Measurements from ENCODE around the gene FABP1. TPM values are rescaled to one million over a fixed set of nuclear protein-coding genes. Genes with fewer than 3 reads are reported as not detected.

FABP1 gene
- total and polyA plus RNA-seq, 2 of the 8 experiments (the other 6 are each of a cell fraction or from before 2014, with no cell fraction given) = 0.09 TPM; not detected in 1

GRCh38 chr2:88168386-88168785, 40.5 kb upstream of the FABP1 start:
- Histone ChIP-seq H2BK120ac (replicated peaks; ENCODE audit: low read depth, low read length) (no peak overlapping the region), H2BK15ac (ENCODE audit: low read length) (no peak overlapping the region), H2AK5ac (ENCODE audit: low read depth, low read length) (no peak overlapping the region), H3K79me1 (ENCODE audit: low read depth, low read length) (no peaks in the 10 kb centered on the region), H3K4ac (replicated peaks; ENCODE audit: insufficient read length, low read depth, low read length) (no peak overlapping the region), H3K79me2 (ENCODE audit: control insufficient read depth in 1 of 2, insufficient read depth in 2 of 2, low read length in 2 of 2) (no peaks in the 10 kb centered on the region), H2BK5ac (ENCODE audit: low read depth, low read length) (no peak overlapping the region), H3K18ac (ENCODE audit: extremely low read depth, low read length) (no peak overlapping the region), H3K4me2 (ENCODE audit: insufficient read depth in 1 of 2, low read depth in 2 of 2, low read length in 2 of 2) (no peak overlapping the region), H3K4me1 (replicated peaks in 1 of 4; ENCODE audit: control insufficient read depth in 3 of 4, insufficient read depth in 4 of 4, low read length in 3 of 4) (peaks cover 0 to 2% (median 1%) of the 10 kb centered on the region in 4 experiments; a peak in 3 of 7 replicates), H3K9me3 (ENCODE audit: insufficient read depth in 2 of 2, low read depth in 1 of 2, low read length in 1 of 2) (no peaks in the 10 kb centered on the region; a peak in 1 of 4 replicates), H3K27me3 (replicated peaks in 1 of 4; ENCODE audit: control insufficient read depth in 3 of 4, extremely low read depth in 1 of 4, insufficient read depth in 3 of 4, low read length in 3 of 4) (0 out of 7 replicates have a peak, but pooled peaks cover 0 to 2% (median 0%) of the 10 kb centered on the region in 4 experiments), H4K91ac (replicated peaks; ENCODE audit: insufficient read length, low read length) (no peak overlapping the region), H3K27ac (ENCODE audit: low read depth, low read length) (no peak overlapping the region), H3K23me2 (ENCODE audit: low read depth, low read length) (no peaks in the 10 kb centered on the region; the same call in 1 of the 2 replicates), H3K9ac (replicated peaks in 1 of 4; ENCODE audit: extremely low read depth in 1 of 4, low read depth in 3 of 4, low read length in 3 of 4) (no peak overlapping the region), H4K20me1 (replicated peaks in 1 of 2; ENCODE audit: control insufficient read depth in 1 of 2, insufficient read depth in 2 of 2, low read length in 2 of 2) (no peaks in the 10 kb centered on the region), H4K8ac (ENCODE audit: extremely low read depth, insufficient read depth, low read length) (no peak overlapping the region), H3K23ac (ENCODE audit: insufficient read length) (no peak overlapping the region), H3K36me3 (ENCODE audit: control insufficient read depth in 2 of 4, insufficient read depth in 4 of 4, low read length in 3 of 4) (no peaks in the 10 kb centered on the region), H2BK12ac (ENCODE audit: low read depth, low read length) (no peak overlapping the region), H3K14ac (ENCODE audit: insufficient read length) (no peak overlapping the region), H2AFZ (ENCODE audit: low read length) (no peak overlapping the region), H4K5ac (ENCODE audit: insufficient read length, low read depth, low read length) (no peak overlapping the region), H3K56ac (replicated peaks; ENCODE audit: insufficient read length, low read depth, low read length) (no peak overlapping the region), H2BK20ac (ENCODE audit: low read length) (no peak overlapping the region), H3K4me3 (ENCODE audit: extremely low read depth in 1 of 4, insufficient read depth in 2 of 4, low read depth in 3 of 4, low read length in 4 of 4) (no peak overlapping the region)
- 81% methylated on average over 7 of the region's 7 CpGs; no CpG with 5 or more reads in 1 of the 2 experiments for WGBS, 2 experiments (ENCODE audit: extremely low coverage in 1 of 2, insufficient coverage in 1 of 2, insufficient read length in 1 of 2, insufficient replicate concordance in 2 of 2, low coverage in 1 of 2, low lambda C conversion rate in 2 of 2, missing lambda C conversion rate in 1 of 2)
- POLR2A ChIA-PET (ENCODE audit: partially characterized antibody) = interaction anchor here (1.2 to 4.5 kb wide), 3 partner anchors 148 to 158 kb away, joined by 3 to 22 read pairs (median 4); partner anchors contain the start of gene RNU2-63P
- no peak for TF ChIP-seq SAP30 (IDR thresholded peaks at IDR 0.05; ENCODE audit: insufficient read depth, insufficient replicate concordance, low read length)
- TF ChIP-seq BCL11A (IDR thresholded peaks at IDR 0.05; ENCODE audit: low read depth in 2 of 2, low read length in 2 of 2) = no peak
- no peak for TF ChIP-seq GABPA (IDR thresholded peaks at IDR 0.05; ENCODE audit: borderline replicate concordance, insufficient read depth, low read length)
- TF ChIP-seq EP300 (IDR thresholded peaks at IDR 0.05; ENCODE audit: borderline replicate concordance in 1 of 2, low read depth in 2 of 2, low read length in 2 of 2) = no peak
- TF ChIP-seq SIN3A (conservative IDR thresholded peaks at IDR 0.05 in 1 of 2, IDR thresholded peaks at IDR 0.05 in 1 of 2; ENCODE audit: low read depth in 1 of 2, low read length in 2 of 2) = no peak
- no peak for TF ChIP-seq JUND (IDR thresholded peaks at IDR 0.05; ENCODE audit: low read length)
- DNase-seq (ENCODE audit: low read depth in 1 of 2, low spot score in 2 of 2) (no peak), FAIRE-seq (no peak)
- CTCF ChIA-PET (ENCODE audit: partially characterized antibody) = interaction anchor here (2.3 to 4.7 kb wide), 2 partner anchors 8 to 108 kb away, joined by 11 to 26 read pairs; no protein-coding TSS in a partner anchor

Data from H1 (cell line).